Activated CD4-positive, alpha-beta T cell treated with anti-CD3 and anti-CD28 coated beads for 36 hours (primary cell): ENCODE measurements around the gene SLC7A1. TPM values are rescaled to one million over a fixed set of nuclear protein-coding genes. Genes with fewer than 3 reads are reported as not detected.

Source experiments
- ATAC-seq: fragments of 200-7000 bp; cut with Tn5 transposase; one replicate; pipeline ENCODE4 v1.10.0; 2021; ENCODE audit warnings: mild to moderate bottlenecking, moderate library complexity
- CTCF ChIA-PET: fragments of 350-600 bp; sonication (Branson Sonifier 250); formaldehyde crosslinking; loops from one replicate; lab custom pipeline; 2021; ENCODE audit warnings: antibody characterized with exemption; lab: Charles Lee
- POLR2A ChIA-PET: fragments of 350-600 bp; sonication (Branson Sonifier 250); formaldehyde crosslinking; loops from one replicate; lab custom pipeline; 2021; ENCODE audit warnings: antibody characterized with exemption, inconsistent platforms; lab: Charles Lee
- DNase-seq: peaks from one replicate; pipeline ENCODE4 v3.0.0-alpha.2; 2020
- H3K27ac Mint-ChIP-seq: one replicate; pipeline ENCODE4 v1.8.0; 2021; ENCODE audit warnings: mixed read lengths
- H3K27me3 Mint-ChIP-seq: one replicate; pipeline ENCODE4 v1.8.0; 2021; ENCODE audit warnings: mixed read lengths
- H3K36me3 Mint-ChIP-seq: one replicate; pipeline ENCODE4 v1.8.0; 2021; ENCODE audit warnings: low read depth, mixed read lengths
- H3K4me1 Mint-ChIP-seq: one replicate; pipeline ENCODE4 v1.8.0; 2021; ENCODE audit warnings: mixed read lengths
- H3K4me3 Mint-ChIP-seq: one replicate; pipeline ENCODE4 v1.8.0; 2021; ENCODE audit warnings: mild to moderate bottlenecking, moderate library complexity, mixed read lengths
- H3K9me3 Mint-ChIP-seq: one replicate; pipeline ENCODE4 v1.8.0; 2021; ENCODE audit warnings: low read depth, mixed read lengths
- intact Hi-C, 2 experiments: fragments of 100-400 bp; cut with DNase I in 1 of 2; cut with micrococcal nuclease in 1 of 2; formaldehyde crosslinking; loops; one replicate each; pipeline versions ENCODE4 v1.14.2 to v1.15.1; 2022 to 2024; cut with DNase I, micrococcal nuclease
- total RNA-seq, 2 experiments: library from RNA; stranded (reverse); gene quantifications; one replicate each; pipeline ENCODE4 v1.2.3, GENCODE V29; 2021

Gene SLC7A1
- total RNA-seq, 2 experiments from 2014 or later = 91.1 to 126 TPM

DNA sequence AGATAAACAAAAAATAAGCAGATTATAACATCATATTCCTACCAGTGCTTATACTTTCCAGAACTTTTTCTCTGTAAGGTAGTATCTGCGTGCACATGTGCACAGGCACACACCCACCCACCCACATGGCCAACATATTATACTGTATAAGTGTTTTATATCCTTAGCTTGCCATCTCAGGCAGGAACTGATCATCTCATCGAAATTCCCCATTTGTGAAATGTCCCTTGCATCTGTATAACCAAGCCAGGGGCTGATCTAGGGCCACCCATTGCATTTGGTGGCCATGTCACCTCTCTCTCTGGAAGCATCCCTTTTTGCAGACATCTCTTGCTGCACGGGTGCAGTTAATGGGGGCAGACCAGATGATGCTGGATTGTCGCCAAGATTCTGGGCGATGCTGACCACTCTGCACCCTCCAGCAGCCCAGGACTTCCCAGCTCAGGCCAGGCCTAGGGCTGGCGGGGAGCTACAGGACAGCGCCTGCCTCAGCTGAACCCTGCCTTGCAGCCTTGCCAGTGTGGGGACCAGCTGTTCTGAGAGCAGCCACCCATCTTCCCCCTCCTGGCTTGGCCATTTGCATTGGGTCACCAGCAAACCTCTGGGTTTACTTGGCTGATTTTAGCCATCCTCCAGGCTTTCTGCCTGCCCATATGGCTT, 95.9 kb downstream of the SLC7A1 start:
- CTCF ChIA-PET = interaction anchor here (0.6 to 1.8 kb wide), 2 partner anchors 9 kb away, joined by 3 to 9 read pairs; no protein-coding TSS in a partner anchor
- Mint-ChIP-seq H3K4me3 (no peak overlapping the region), H3K27me3 (peaks cover 21% of the 10 kb centered on the region), H3K36me3 (no peaks in the 10 kb centered on the region), H3K4me1 (peaks cover 3% of the 10 kb centered on the region), H3K9me3 (no peaks in the 10 kb centered on the region), H3K27ac (no peak overlapping the region)
- no peak for ATAC-seq
- DNase-seq = no peak
- intact Hi-C loops = loop anchor here in 1 of 2 experiments (10.0 kb wide), 1 partner anchor 615 kb away; no protein-coding TSS in a partner anchor
- POLR2A ChIA-PET = interaction anchor here (0.6 kb wide), 1 partner anchor 91 kb away, joined by 7 read pairs; no protein-coding TSS in a partner anchor

DNA sequence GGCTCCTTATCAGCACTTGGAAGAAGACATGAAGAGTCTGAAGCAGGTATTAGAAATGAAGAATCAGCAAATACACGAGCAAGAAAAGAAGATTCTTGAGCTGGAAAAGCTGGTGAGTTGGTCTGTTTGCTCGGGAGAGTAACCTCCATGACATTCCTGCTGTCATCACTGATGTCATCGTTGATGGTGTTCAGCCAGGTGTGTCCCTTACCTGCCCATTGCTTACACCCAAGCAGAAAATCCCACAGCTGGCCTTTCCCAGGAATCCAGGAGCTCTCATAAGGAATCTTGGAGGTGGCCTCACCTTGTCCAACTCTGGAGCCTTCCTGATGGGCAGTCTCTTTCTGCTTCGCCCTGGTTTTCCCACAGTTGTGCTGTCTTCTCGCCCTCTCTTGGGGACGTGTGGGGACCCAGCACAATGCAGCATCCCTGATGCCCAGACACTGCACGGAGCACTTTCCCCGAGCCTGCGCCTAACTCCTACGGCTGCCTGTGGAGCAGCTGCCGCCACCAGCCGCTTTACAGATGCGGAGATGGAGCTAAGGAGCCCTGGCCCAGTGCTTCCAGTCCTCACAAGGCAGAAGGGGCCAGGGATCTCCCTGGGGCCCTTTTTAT, 97.0 kb downstream of the SLC7A1 start:
- POLR2A ChIA-PET = no interaction called here
- Mint-ChIP-seq H3K4me1 (peaks cover 3% of the 10 kb centered on the region), H3K36me3 (no peaks in the 10 kb centered on the region), H3K27me3 (peaks cover 22% of the 10 kb centered on the region), H3K4me3 (no peak overlapping the region), H3K27ac (no peak overlapping the region), H3K9me3 (no peaks in the 10 kb centered on the region)
- DNase-seq = no peak
- CTCF ChIA-PET = interaction anchor here (0.9 to 1.8 kb wide), 3 partner anchors 9 to 210 kb away, joined by 3 to 9 read pairs (median 4); no protein-coding TSS in a partner anchor
- ATAC-seq = no peak
- intact Hi-C loops = no loop called here

DNA sequence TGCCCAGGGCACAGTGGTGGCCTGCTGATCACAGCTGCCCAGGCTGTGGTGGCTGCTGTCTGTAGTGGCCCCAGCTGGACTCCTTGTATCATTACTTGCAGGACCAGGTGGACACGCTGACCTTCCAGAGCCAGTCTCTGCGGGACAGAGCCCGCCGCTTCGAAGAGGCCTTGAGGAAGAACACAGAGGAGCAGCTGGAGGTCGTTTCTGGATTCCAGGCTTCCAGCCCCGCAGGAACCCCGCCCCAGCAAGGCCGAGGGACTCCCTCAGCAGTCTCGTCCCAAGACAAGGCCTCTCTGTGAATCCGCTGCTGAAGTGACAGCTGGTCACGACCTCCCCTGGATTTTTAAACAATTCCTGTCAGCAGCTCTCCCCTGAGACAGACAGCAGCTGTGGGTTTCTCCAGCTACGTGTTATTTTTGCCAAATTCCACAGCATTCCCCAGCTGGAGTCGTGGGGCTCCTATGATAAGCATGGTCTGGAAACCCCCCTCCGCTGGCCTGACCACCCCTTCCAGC, 98.3 kb downstream of the SLC7A1 start:
- Mint-ChIP-seq H3K4me1 (peaks cover 3% of the 10 kb centered on the region), H3K27me3 (peaks cover 19% of the 10 kb centered on the region), H3K4me3 (no peak overlapping the region), H3K36me3 (no peaks in the 10 kb centered on the region), H3K27ac (no peak overlapping the region), H3K9me3 (no peaks in the 10 kb centered on the region)
- CTCF ChIA-PET = interaction anchor here (0.9 to 2.2 kb wide), 4 partner anchors 10 to 211 kb away, joined by 3 to 13 read pairs (median 4); no protein-coding TSS in a partner anchor
- no peak for DNase-seq
- ATAC-seq = no peak
- POLR2A ChIA-PET = no interaction called here
- intact Hi-C loops = no loop called here

DNA sequence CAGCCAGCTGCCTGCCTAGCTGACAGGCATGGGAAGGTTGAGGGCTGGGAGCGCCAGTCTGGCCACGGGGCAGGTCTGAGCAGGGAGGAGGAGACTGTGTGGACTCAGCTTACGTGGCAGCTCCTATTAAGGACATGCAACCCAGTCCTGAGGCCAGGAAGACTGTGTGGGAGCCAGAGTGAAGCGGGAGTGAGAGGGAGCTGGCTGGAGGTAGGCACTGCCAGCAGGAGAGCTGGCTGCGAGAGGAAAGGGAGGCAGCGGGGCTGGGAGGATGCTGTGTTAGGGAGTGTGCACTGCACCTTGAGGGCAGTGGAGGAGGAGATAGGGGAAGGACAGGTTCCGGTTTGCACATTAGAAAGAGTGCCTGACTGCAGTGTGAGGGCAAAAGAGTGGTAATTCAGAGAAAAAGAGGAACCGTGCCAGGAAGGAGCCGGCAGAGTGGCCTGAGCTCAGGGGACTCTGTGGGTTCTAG, 99.2 kb downstream of the SLC7A1 start:
- no peaks in the 10 kb centered on the region for H3K9me3 Mint-ChIP-seq
- H3K27ac Mint-ChIP-seq = no peak overlapping the region
- peaks cover 3% of the 10 kb centered on the region for H3K4me1 Mint-ChIP-seq
- intact Hi-C loops = no loop called here
- H3K27me3 Mint-ChIP-seq = peaks cover 19% of the 10 kb centered on the region
- CTCF ChIA-PET = interaction anchor here (1.3 to 2.2 kb wide), 2 partner anchors 11 to 21 kb away, joined by 3 to 13 read pairs; no protein-coding TSS in a partner anchor
- no peak for ATAC-seq
- POLR2A ChIA-PET = no interaction called here
- no peak for DNase-seq
- no peak overlapping the region for H3K4me3 Mint-ChIP-seq
- no peaks in the 10 kb centered on the region for H3K36me3 Mint-ChIP-seq

DNA sequence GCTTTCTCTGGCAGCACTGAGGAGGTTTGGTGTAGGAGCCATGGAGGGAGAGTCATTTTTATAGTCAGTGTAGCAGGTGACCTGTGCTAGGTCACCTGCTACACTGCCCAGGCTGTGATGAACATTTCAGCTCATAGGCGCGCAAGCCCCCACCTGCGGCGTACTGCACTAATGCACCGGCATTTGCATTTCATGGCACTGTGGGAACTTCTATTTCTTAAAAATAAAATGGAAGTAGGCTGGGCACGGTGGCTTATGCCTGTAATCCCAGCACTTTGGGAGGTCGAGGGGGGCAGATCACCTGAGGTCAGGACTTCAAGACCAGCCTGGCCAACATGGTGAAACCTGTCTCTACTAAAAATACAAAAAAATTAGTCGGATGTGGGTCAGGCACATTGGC, 101.0 kb downstream of the SLC7A1 start:
- ATAC-seq = no peak
- Mint-ChIP-seq H3K27ac (no peak overlapping the region), H3K36me3 (no peaks in the 10 kb centered on the region), H3K4me3 (no peak overlapping the region), H3K27me3 (peaks cover 19% of the 10 kb centered on the region), H3K4me1 (peaks cover 3% of the 10 kb centered on the region), H3K9me3 (no peaks in the 10 kb centered on the region)
- no peak for DNase-seq
- ChIA-PET POLR2A (no interaction called here), CTCF (interaction anchor here (1.0 to 1.4 kb wide), 2 partner anchors 13 to 212 kb away, joined by 3 to 4 read pairs; no protein-coding TSS in a partner anchor)
- intact Hi-C loops = no loop called here

DNA sequence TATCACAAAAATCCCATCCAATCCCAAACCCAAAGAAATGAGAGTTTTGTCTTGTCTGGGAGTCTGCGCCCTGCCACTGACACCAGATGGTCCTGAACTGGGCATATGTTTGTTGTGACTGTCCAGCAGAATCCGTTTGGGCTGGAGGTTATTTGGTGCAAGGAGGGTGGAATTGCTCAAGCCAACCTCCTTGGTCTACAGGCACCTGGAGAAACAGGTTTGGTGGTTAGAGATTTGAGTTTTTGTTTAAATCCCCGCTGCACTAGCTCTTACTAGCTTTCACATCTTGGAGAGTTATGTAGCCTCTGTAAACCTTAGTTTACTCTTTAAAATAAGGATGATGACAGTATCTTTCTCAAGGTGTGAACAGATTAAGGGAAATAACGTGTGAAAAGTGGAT, 101.7 kb downstream of the SLC7A1 start:
- ChIA-PET POLR2A (no interaction called here), CTCF (interaction anchor here (1.0 to 1.7 kb wide), 2 partner anchors 14 to 213 kb away, joined by 4 read pairs; no protein-coding TSS in a partner anchor)
- H3K27me3 Mint-ChIP-seq = peaks cover 19% of the 10 kb centered on the region
- no peaks in the 10 kb centered on the region for H3K9me3 Mint-ChIP-seq
- intact Hi-C loops = no loop called here
- H3K27ac Mint-ChIP-seq = no peak overlapping the region
- H3K4me3 Mint-ChIP-seq = no peak overlapping the region
- ATAC-seq (no peak), DNase-seq (no peak)
- peaks cover 3% of the 10 kb centered on the region for H3K4me1 Mint-ChIP-seq
- H3K36me3 Mint-ChIP-seq = no peaks in the 10 kb centered on the region

DNA sequence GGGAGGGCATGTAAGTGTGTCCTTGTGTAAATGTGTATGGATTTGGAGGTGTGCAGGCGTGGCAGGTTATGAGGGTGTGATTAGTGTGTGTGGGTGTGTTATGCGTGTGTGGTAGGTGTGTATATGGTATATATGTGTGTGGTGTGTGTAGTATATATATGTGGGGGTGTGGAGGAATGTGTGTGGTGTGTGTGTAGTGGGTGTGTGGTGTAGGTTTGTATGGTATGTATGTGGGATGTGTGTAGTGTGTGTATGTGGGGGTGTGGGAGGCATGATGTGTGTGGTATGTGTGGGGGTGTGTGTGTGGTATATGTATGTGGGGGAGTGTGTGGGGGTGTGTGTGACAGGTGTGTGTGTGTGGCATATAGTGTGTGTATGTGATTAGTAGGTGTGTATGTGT, 104.2 kb downstream of the SLC7A1 start:
- ATAC-seq (no peak), DNase-seq (no peak)
- CTCF ChIA-PET = no interaction called here
- intact Hi-C loops = no loop called here
- Mint-ChIP-seq H3K4me1 (peaks cover 2% of the 10 kb centered on the region), H3K9me3 (no peaks in the 10 kb centered on the region), H3K27ac (no peak overlapping the region), H3K4me3 (no peak overlapping the region), H3K36me3 (no peaks in the 10 kb centered on the region), H3K27me3 (peaks cover 13% of the 10 kb centered on the region)
- POLR2A ChIA-PET = no interaction called here

DNA sequence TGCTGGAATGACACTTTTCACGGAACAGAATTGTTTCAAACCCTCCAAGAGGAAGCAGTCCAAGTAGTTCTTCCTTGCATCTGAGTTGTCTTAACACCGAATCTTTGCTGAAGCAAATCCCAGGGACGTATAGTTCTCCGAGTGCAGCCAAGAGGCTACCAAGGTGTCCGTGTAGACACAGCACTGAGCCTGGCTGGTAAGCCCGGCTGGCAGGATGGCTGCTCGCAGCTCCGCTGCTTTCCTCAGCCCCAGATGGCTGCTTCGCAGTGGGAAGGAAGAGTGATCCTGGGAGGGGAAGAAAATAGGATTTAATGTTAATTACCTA, 105.0 kb downstream of the SLC7A1 start:
- Mint-ChIP-seq H3K36me3 (no peaks in the 10 kb centered on the region), H3K27me3 (peaks cover 8% of the 10 kb centered on the region), H3K27ac (no peak overlapping the region), H3K4me1 (no peaks in the 10 kb centered on the region), H3K4me3 (no peak overlapping the region), H3K9me3 (no peaks in the 10 kb centered on the region)
- DNase-seq (no peak), ATAC-seq (no peak)
- ChIA-PET POLR2A (no interaction called here), CTCF (no interaction called here)
- intact Hi-C loops = no loop called here

DNA sequence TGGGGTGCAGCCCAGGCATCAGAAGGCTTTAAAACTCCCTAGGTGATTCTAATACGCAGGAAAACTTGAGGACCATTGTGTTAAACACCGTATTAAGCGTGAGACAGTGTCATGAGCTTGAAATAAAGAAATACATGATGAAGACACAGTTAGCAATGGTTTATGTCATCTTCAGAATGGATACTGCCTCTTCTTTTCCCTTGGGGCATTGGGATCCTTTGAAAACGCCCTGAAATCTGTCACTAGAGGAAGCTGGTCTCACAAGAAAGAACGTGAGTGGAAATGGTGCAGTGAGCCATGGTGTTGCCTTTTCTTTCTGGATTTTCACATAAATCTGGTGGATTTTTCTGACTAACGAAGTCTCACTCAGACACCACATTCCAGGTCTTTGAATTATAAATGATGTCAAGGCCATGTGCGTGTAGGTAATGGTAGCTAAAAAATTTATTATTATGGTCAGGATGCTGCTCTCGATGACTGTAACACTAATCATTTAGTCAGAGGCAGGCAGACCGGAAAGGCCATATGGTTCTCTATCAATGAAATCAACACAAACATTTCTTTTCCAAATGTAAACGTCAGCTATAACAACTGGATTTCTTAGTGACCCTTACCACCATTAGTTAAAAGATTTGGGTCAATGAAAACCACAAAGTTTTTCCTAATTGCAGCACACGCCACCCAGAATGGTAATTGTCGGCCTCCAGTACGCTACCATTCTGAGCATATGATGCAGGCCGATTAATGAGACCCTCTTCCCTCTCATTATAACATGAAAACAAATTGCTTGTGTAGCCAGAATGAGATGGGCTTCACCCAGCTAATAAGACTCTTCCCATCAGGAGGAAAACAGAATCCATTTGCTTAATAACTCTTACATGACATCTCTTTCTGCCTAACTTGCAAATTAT, 105.6 kb downstream of the SLC7A1 start:
- H3K9me3 Mint-ChIP-seq = no peaks in the 10 kb centered on the region
- ATAC-seq (no peak), DNase-seq (no peak)
- peaks cover 8% of the 10 kb centered on the region for H3K27me3 Mint-ChIP-seq
- ChIA-PET POLR2A (no interaction called here), CTCF (interaction anchor here (0.9 kb wide), 1 partner anchor 8 kb away, joined by 3 read pairs; no protein-coding TSS in a partner anchor)
- H3K27ac Mint-ChIP-seq = no peak overlapping the region
- H3K36me3 Mint-ChIP-seq = no peaks in the 10 kb centered on the region
- intact Hi-C loops = no loop called here
- H3K4me3 Mint-ChIP-seq = no peak overlapping the region
- H3K4me1 Mint-ChIP-seq = no peaks in the 10 kb centered on the region

DNA sequence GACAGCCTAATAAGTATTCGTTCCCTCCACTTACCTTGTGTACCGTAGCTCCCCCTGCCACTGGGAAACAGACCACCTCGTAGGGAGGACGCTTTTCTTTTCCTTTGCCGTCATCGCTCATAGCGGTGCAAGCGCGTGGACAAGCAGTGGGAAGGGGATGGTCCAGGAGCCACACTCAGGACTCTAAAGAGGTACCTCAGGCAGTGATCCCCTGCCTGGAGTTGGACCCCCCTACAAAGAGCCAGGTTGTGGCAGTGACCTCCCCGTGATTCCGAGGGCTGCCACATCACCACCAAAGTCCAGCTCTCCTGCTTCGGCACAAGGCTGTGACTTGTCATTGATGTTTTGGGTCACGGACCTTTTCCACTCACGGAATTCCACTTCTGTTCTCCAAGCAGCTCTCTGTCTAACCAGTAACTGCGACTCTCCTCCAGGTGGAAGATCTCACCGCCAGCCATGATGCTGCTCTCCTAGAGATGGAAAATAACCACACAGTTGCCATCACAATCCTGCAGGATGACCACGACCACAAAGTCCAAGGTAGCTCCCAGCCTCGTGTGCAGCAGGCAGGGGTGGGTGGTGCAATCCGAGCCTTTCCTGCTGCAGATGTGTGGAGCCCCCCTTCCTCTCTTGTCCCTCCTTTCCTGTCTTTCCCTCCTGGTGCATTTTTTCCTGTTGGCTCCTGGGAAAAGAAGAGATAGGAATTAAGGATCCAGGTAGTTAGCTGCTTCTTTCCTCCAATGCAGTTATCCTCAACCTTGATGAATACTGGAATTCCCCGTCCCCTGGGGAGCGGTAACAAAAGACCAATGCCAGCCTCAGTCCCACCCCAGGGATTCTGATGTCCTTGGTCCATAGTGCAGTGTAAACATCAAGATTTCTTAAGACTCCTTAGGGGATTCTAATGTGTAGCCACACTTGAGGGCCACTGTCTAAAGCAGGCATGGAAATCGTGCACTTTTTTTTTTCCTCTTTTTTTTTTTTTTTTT, 107.7 kb downstream of the SLC7A1 start:
- no peak for DNase-seq
- intact Hi-C loops = no loop called here
- H3K4me1 Mint-ChIP-seq = no peaks in the 10 kb centered on the region
- ChIA-PET POLR2A (no interaction called here), CTCF (interaction anchor here (1.3 kb wide), 1 partner anchor 15 kb away, joined by 3 read pairs; no protein-coding TSS in a partner anchor)
- no peaks in the 10 kb centered on the region for H3K36me3 Mint-ChIP-seq
- H3K27me3 Mint-ChIP-seq = peaks cover 2% of the 10 kb centered on the region
- ATAC-seq = no peak
- H3K9me3 Mint-ChIP-seq = no peaks in the 10 kb centered on the region
- H3K27ac Mint-ChIP-seq = no peak overlapping the region
- H3K4me3 Mint-ChIP-seq = no peak overlapping the region
